ENCODE data around the gene RUNDC3A. TPM values are rescaled to one million over a fixed set of nuclear protein-coding genes. Genes with fewer than 3 reads are reported as not detected.
A peak's percentile ranks its signal among the peaks of the same experiment; 100 is the strongest.

RUNDC3A gene
- total RNA-seq, 8 experiments from 2014 or later = 1.8 to 84.1 (median 49.1) TPM

- Histone ChIP-seq H3K4me1 (replicated peaks in 1 of 2) (peaks cover 12 to 23% of the 10 kb centered on the region in 2 donors), H3K27ac (no peak overlapping the region), H3K4me3 (peak overlapping the region in 3 of 5 donors; percentile 20 to 29 (median 27))
- ATAC-seq (replicated peaks in 6 of 8) = peak in 1 of 8 experiments; percentile 17
- 0 to 47% (median 10%) methylated on average over 3 to 12 of the region's 38 CpGs; no CpG with 5 or more reads in 3 of the 10 experiments for WGBS, 10 experiments
- in situ Hi-C loops (cut with MboI; ENCODE audit: low pct_unique_long_range_greater_than_20kb in 2 of 9, low sequenced_read_pairs in 9 of 9, unreplicated experiment in 9 of 9) = loop anchor here in 1 of 9 experiments (10.0 kb wide), 1 partner anchor 91 kb away; no protein-coding TSS in a partner anchor
These were observed 7.6 kb downstream of the RUNDC3A start for GRCh38 chr17:44315760-44316731.

- no peak for ATAC-seq (replicated peaks in 6 of 8)
- no peak overlapping the region for H3K27ac ChIP-seq
- in situ Hi-C loops (cut with MboI; ENCODE audit: low pct_unique_long_range_greater_than_20kb in 2 of 9, low sequenced_read_pairs in 9 of 9, unreplicated experiment in 9 of 9) = loop anchor here in 1 of 9 experiments (10.0 kb wide), 1 partner anchor 93 kb away; no protein-coding TSS in a partner anchor
- WGBS, 10 experiments = 69 to 100% (median 87%) methylated on average over 1 to 3 of the region's 6 CpGs; no CpG with 5 or more reads in 4 of the 10 experiments
- peaks cover 10 to 14% of the 10 kb centered on the region in 2 donors for H3K4me1 ChIP-seq (replicated peaks in 1 of 2)
- H3K4me3 ChIP-seq = no peak overlapping the region
These were observed 9.1 kb downstream of the RUNDC3A start for GRCh38 chr17:44317545-44317944.

- ATAC-seq (replicated peaks in 6 of 8) = no peak
- Histone ChIP-seq H3K4me1 (replicated peaks in 1 of 2) (peaks cover 10 to 14% of the 10 kb centered on the region in 2 donors), H3K27ac (no peak overlapping the region), H3K4me3 (no peak overlapping the region)
- in situ Hi-C loops (cut with MboI; ENCODE audit: low pct_unique_long_range_greater_than_20kb in 2 of 9, low sequenced_read_pairs in 9 of 9, unreplicated experiment in 9 of 9) = loop anchor here in 1 of 9 experiments (10.0 kb wide), 1 partner anchor 93 kb away; no protein-coding TSS in a partner anchor
- 81 to 100% (median 90%) methylated on average over 1 to 5 of the region's 15 CpGs; no CpG with 5 or more reads in 5 of the 10 experiments for WGBS, 10 experiments
These were observed 9.9 kb downstream of the RUNDC3A start for GRCh38 chr17:44318077-44318892.

GRCh38 chr17:44320066-44320465, 11.7 kb downstream of the RUNDC3A start:
- WGBS, 10 experiments = 80 to 100% (median 90%) methylated on average over 1 to 7 of the region's 18 CpGs; no CpG with 5 or more reads in 5 of the 10 experiments
- Histone ChIP-seq H3K4me1 (replicated peaks in 1 of 2) (peaks cover 13% of the 10 kb centered on the region in 2 donors), H3K4me3 (no peak overlapping the region), H3K27ac (no peak overlapping the region)
- no peak for ATAC-seq (replicated peaks in 6 of 8)
- in situ Hi-C loops (cut with MboI; ENCODE audit: low pct_unique_long_range_greater_than_20kb in 2 of 9, low sequenced_read_pairs in 9 of 9, unreplicated experiment in 9 of 9) = loop anchor here in 4 of 9 experiments (10.0 kb wide), 2 partner anchors 95 to 105 kb away; partner anchors contain the start of gene UBTF (in 3 of the 4)

GRCh38 chr17:44321246-44322120, 13.1 kb downstream of the RUNDC3A start:
- 80 to 100% (median 96%) methylated on average over 1 to 11 of the region's 21 CpGs; no CpG with 5 or more reads in 4 of the 10 experiments for WGBS, 10 experiments

GRCh38 chr17:44322236-44322895, 14.0 kb downstream of the RUNDC3A start:
- peaks cover 4 to 11% of the 10 kb centered on the region in 2 donors for H3K4me1 ChIP-seq (replicated peaks in 1 of 2)
- no peak overlapping the region for H3K4me3 ChIP-seq
- H3K27ac ChIP-seq = no peak overlapping the region
- in situ Hi-C loops (cut with MboI; ENCODE audit: low pct_unique_long_range_greater_than_20kb in 2 of 9, low sequenced_read_pairs in 9 of 9, unreplicated experiment in 9 of 9) = loop anchor here in 4 of 9 experiments (10.0 kb wide), 2 partner anchors 98 to 108 kb away; partner anchors contain the start of gene UBTF (in 3 of the 4)
- ATAC-seq (replicated peaks in 6 of 8) = no peak
- WGBS, 10 experiments = 90 to 100% (median 100%) methylated on average over 1 to 11 of the region's 11 CpGs; no CpG with 5 or more reads in 4 of the 10 experiments

More at GRCh38 chr17:44321246-44322120, 13.1 kb downstream of the RUNDC3A start:
- Histone ChIP-seq H3K4me1 (replicated peaks in 1 of 2) (peaks cover 4 to 11% of the 10 kb centered on the region in 2 donors), H3K27ac (no peak overlapping the region), H3K4me3 (no peak overlapping the region)
- no peak for ATAC-seq (replicated peaks in 6 of 8)
- in situ Hi-C loops (cut with MboI; ENCODE audit: low pct_unique_long_range_greater_than_20kb in 2 of 9, low sequenced_read_pairs in 9 of 9, unreplicated experiment in 9 of 9) = loop anchor here in 4 of 9 experiments (10.0 kb wide), 2 partner anchors 97 to 107 kb away; partner anchors contain the start of gene UBTF (in 3 of the 4)

GRCh38 chr17:44323359-44324091, 15.1 kb downstream of the RUNDC3A start:
- H3K27ac ChIP-seq = no peak overlapping the region
- in situ Hi-C loops (cut with MboI; ENCODE audit: low pct_unique_long_range_greater_than_20kb in 2 of 9, low sequenced_read_pairs in 9 of 9, unreplicated experiment in 9 of 9) = loop anchor here in 4 of 9 experiments (10.0 kb wide), 2 partner anchors 99 to 109 kb away; partner anchors contain the start of gene UBTF (in 3 of the 4)
- H3K4me3 ChIP-seq = peak overlapping the region; percentile 78 to 97 (median 86)
- ATAC-seq (replicated peaks in 6 of 8) = peak in 1 of 8 experiments; percentile 3
- H3K4me1 ChIP-seq (replicated peaks in 1 of 2) = peaks cover 4 to 11% of the 10 kb centered on the region in 2 donors
- 48 to 73% methylated on average over 5 to 7 of the region's 27 CpGs; no CpG with 5 or more reads in 8 of the 10 experiments for WGBS, 10 experiments

GRCh38 chr17:44324092-44324570, 15.7 kb downstream of the RUNDC3A start:
- Histone ChIP-seq H3K4me1 (replicated peaks in 1 of 2) (peaks cover 4 to 11% of the 10 kb centered on the region in 2 donors), H3K4me3 (peak overlapping the region; percentile 78 to 97 (median 86)), H3K27ac (peak overlapping the region; percentile 35 to 65)
- WGBS, 10 experiments = 0% methylated on average over 2 to 5 of the region's 38 CpGs; no CpG with 5 or more reads in 8 of the 10 experiments
- in situ Hi-C loops (cut with MboI; ENCODE audit: low pct_unique_long_range_greater_than_20kb in 2 of 9, low sequenced_read_pairs in 9 of 9, unreplicated experiment in 9 of 9) = loop anchor here in 4 of 9 experiments (10.0 kb wide), 2 partner anchors 99 to 109 kb away; partner anchors contain the start of gene UBTF (in 3 of the 4)
- ATAC-seq (replicated peaks in 6 of 8) = peak; percentile 6 to 23 (median 13)

GRCh38 chr17:44324571-44325275, 16.3 kb downstream of the RUNDC3A start, which contains the start of gene SLC25A39:
TSS of gene SLC25A39 (minus strand) at chr17:44324823. CDS start at chr17:44323562, 1,261 bp downstream.
- in situ Hi-C loops (cut with MboI; ENCODE audit: low pct_unique_long_range_greater_than_20kb in 2 of 9, low sequenced_read_pairs in 9 of 9, unreplicated experiment in 9 of 9) = loop anchor here in 7 of 9 experiments (10.0 to 25.0 kb wide), 3 partner anchors 100 to 112 kb away; partner anchors contain the start of gene UBTF (in 6 of the 7)
- H3K27ac ChIP-seq = peak within 1 kb of the TSS; percentile 35 to 65
- 0% methylated on average over 1 to 4 of the region's 85 CpGs; no CpG with 5 or more reads in 7 of the 10 experiments for WGBS, 10 experiments

More at GRCh38 chr17:44324571-44325275, 16.3 kb downstream of the RUNDC3A start, which contains the start of gene SLC25A39:
- Histone ChIP-seq H3K4me3 (peak within 1 kb of the TSS; percentile 78 to 97 (median 86)), H3K4me1 (replicated peaks in 1 of 2) (peaks cover 4 to 11% of the 10 kb centered on the region in 2 donors)
- ATAC-seq (replicated peaks in 6 of 8) = peak; percentile 61 to 83 (median 81)
